Parathyroid adenoma (tissue), 2 donors: ENCODE data around the gene ZNF33A.
"Not testable (repeated sequence)": the region's sequence is repeated elsewhere in the genome, so short reads cannot be mapped to it uniquely, and the experiment has no call there.

Experiments
- H2AFZ ChIP-seq: fragments of 300-600 bp; sonication (generic); one replicate; pipeline ENCODE4 v1.7.0; 2017; ENCODE audit warnings: antibody characterized with exemption, mild to moderate bottlenecking
- H3K27ac ChIP-seq: fragments of 300-600 bp; sonication (generic); one replicate; pipeline ENCODE4 v1.7.0; 2017
- H3K27me3 ChIP-seq: fragments of 300-600 bp; sonication (generic); one replicate; pipeline ENCODE4 v1.7.0; 2017; ENCODE audit warnings: low read length; ENCODE audit not compliant: control insufficient read depth, insufficient read depth
- H3K36me3 ChIP-seq: fragments of 300-600 bp; sonication (generic); one replicate; pipeline ENCODE4 v1.7.0; 2017; ENCODE audit warnings: low read length; ENCODE audit not compliant: control insufficient read depth, insufficient read depth
- H3K4me1 ChIP-seq: fragments of 300-600 bp; sonication (generic); one replicate; pipeline ENCODE4 v1.7.0; 2017; ENCODE audit warnings: control low read depth
- H3K4me2 ChIP-seq: fragments of 300-600 bp; sonication (generic); one replicate; pipeline ENCODE4 v1.7.0; 2017; ENCODE audit warnings: low read length
- H3K4me3 ChIP-seq: fragments of 300-600 bp; sonication (generic); one replicate; pipeline ENCODE4 v1.7.0; 2017; ENCODE audit warnings: low read depth, low read length
- H3K79me2 ChIP-seq: fragments of 300-600 bp; sonication (generic); one replicate; pipeline ENCODE4 v1.7.0; 2017; ENCODE audit warnings: control low read depth
- H3K9ac ChIP-seq: fragments of 300-600 bp; sonication (generic); one replicate; pipeline ENCODE4 v1.7.0; 2017; ENCODE audit warnings: mild to moderate bottlenecking
- H3K9me3 ChIP-seq: fragments of 300-600 bp; sonication (generic); one replicate; pipeline ENCODE4 v1.7.0; 2017; ENCODE audit warnings: low read length; ENCODE audit not compliant: control insufficient read depth
- CTCF ChIP-seq: fragments of 300-600 bp; sonication (generic); IDR thresholded peaks from one replicate; pipeline ENCODE4 v1.7.0; 2017; ENCODE audit warnings: antibody characterized with exemption, mild to moderate bottlenecking
- donor health status: primary hyperparathyroidism.

ZNF33A gene

GRCh38 chr10:38070501-38070900 is 60.0 kb downstream of the ZNF33A start:
- Histone ChIP-seq H3K36me3 (no peaks in the 10 kb centered on the region), H3K4me2 (no peak overlapping the region), H2AFZ (no peak overlapping the region), H3K9me3 (no peaks in the 10 kb centered on the region), H3K9ac (no peak overlapping the region), H3K27me3 (no peaks in the 10 kb centered on the region), H3K27ac (no peak overlapping the region), H3K4me3 (no peak overlapping the region), H3K79me2 (no peaks in the 10 kb centered on the region), H3K4me1 (no peaks in the 10 kb centered on the region)
- no peak for TF ChIP-seq CTCF

- Histone ChIP-seq H2AFZ (no peak overlapping the region), H3K79me2 (no peaks in the 10 kb centered on the region), H3K36me3 (no peaks in the 10 kb centered on the region), H3K9me3 (no peaks in the 10 kb centered on the region), H3K4me1 (no peaks in the 10 kb centered on the region), H3K4me3 (no peak overlapping the region), H3K9ac (no peak overlapping the region), H3K27me3 (no peaks in the 10 kb centered on the region), H3K4me2 (no peak overlapping the region), H3K27ac (no peak overlapping the region)
- TF ChIP-seq CTCF = no peak
Measured at GRCh38 chr10:38072552-38072951, 62.1 kb downstream of the ZNF33A start.

GRCh38 chr10:38076687-38077086 is 66.2 kb downstream of the ZNF33A start:
- Histone ChIP-seq H3K9me3 (no peaks in the 10 kb centered on the region), H3K4me1 (no peaks in the 10 kb centered on the region), H3K36me3 (no peaks in the 10 kb centered on the region), H3K4me2 (no peak overlapping the region), H2AFZ (no peak overlapping the region), H3K27ac (no peak overlapping the region), H3K27me3 (no peaks in the 10 kb centered on the region), H3K4me3 (no peak overlapping the region), H3K79me2 (no peaks in the 10 kb centered on the region), H3K9ac (no peak overlapping the region)
- TF ChIP-seq CTCF = no peak

- not testable (repeated sequence) for H3K9me3 ChIP-seq, H3K27ac ChIP-seq, H3K36me3 ChIP-seq, H3K27me3 ChIP-seq, H3K9ac ChIP-seq, H3K4me1 ChIP-seq
- Histone ChIP-seq H3K4me3 (peak overlapping the region; percentile 95), H2AFZ (peak overlapping the region; percentile 100), H3K79me2 (peaks cover 12% of the 10 kb centered on the region), H3K4me2 (peak overlapping the region; percentile 95)
Measured at GRCh38 chr10:38093318-38093717, 82.8 kb downstream of the ZNF33A start.

- no peaks in the 10 kb centered on the region for H3K27me3 ChIP-seq
- no peaks in the 10 kb centered on the region for H3K36me3 ChIP-seq
- peak overlapping the region; percentile 100 for H2AFZ ChIP-seq
- peak overlapping the region; percentile 95 for H3K4me2 ChIP-seq
- no peak overlapping the region for H3K27ac ChIP-seq
- H3K4me3 ChIP-seq = peak overlapping the region; percentile 95
- no peak overlapping the region for H3K9ac ChIP-seq
- H3K4me1 ChIP-seq = peaks cover 5% of the 10 kb centered on the region
- no peak for TF ChIP-seq CTCF
- peaks cover 12% of the 10 kb centered on the region for H3K79me2 ChIP-seq
- no peaks in the 10 kb centered on the region for H3K9me3 ChIP-seq
Measured at GRCh38 chr10:38093816-38094157, 83.3 kb downstream of the ZNF33A start.
